Central memory CD8-positive, alpha-beta T cell (primary cell): Measurements from ENCODE around the gene SLC18A3.

ENCODE experiments used
- ATAC-seq: fragments of 150-1000 bp; cut with Tn5 transposase; replicated peaks from 2 replicates; pipeline ENCODE4 v1.10.0; 2022; ENCODE audit warnings: mild to moderate bottlenecking, moderate FRiP score, moderate number of reproducible peaks; ENCODE audit not compliant: poor library complexity, severe bottlenecking; ENCODE audit errors: extremely low read depth
- DNase-seq, 2 donors: peaks; one replicate each; pipeline ENCODE4 v3.0.0; 2021; ENCODE audit warnings: low spot score in 2 of 2
- H3K27ac Mint-ChIP-seq: one replicate; pipeline ENCODE4 v1.8.0; 2022; ENCODE audit warnings: low read depth, mild to moderate bottlenecking, moderate library complexity, mixed read lengths
- H3K27me3 Mint-ChIP-seq: one replicate; pipeline ENCODE4 v1.8.0; 2022; ENCODE audit warnings: mixed read lengths
- H3K36me3 Mint-ChIP-seq: one replicate; pipeline ENCODE4 v1.8.0; 2022; ENCODE audit warnings: mild to moderate bottlenecking, moderate library complexity, mixed read lengths; ENCODE audit not compliant: insufficient read depth
- H3K4me1 Mint-ChIP-seq: one replicate; pipeline ENCODE4 v1.8.0; 2022; ENCODE audit warnings: mixed read lengths
- H3K4me3 Mint-ChIP-seq: one replicate; pipeline ENCODE4 v1.8.0; 2022; ENCODE audit warnings: mild to moderate bottlenecking, moderate library complexity, mixed read lengths
- H3K9me3 Mint-ChIP-seq: one replicate; pipeline ENCODE4 v1.8.0; 2022; ENCODE audit warnings: mixed read lengths

The SLC18A3 gene

DNA sequence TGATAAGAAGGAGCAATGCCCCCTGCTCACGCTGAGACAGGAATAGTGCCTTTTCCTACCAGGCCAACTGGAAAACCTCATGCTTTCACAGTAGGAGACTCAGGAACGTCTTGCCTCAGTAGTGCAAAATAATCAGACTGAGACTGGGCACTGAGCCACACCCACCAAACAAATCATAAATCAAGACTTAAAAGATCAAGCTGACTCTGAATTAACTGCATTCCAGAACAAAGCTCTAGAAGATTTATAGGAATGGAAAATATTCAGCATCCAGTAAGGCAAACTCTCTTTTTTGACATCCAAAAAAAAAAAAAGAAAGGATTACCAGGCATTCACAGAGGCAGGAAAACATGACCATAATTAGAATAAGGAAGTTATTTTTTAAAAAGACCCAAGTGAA is 30.5 kb upstream of the SLC18A3 start:
- no peak for ATAC-seq
- DNase-seq, result no peak
- Mint-ChIP-seq H3K36me3 (no peaks in the 10 kb centered on the region), H3K4me3 (no peak overlapping the region), H3K9me3 (no peaks in the 10 kb centered on the region), H3K27me3 (peaks cover 41% of the 10 kb centered on the region), H3K4me1 (no peaks in the 10 kb centered on the region), H3K27ac (no peak overlapping the region)

DNA sequence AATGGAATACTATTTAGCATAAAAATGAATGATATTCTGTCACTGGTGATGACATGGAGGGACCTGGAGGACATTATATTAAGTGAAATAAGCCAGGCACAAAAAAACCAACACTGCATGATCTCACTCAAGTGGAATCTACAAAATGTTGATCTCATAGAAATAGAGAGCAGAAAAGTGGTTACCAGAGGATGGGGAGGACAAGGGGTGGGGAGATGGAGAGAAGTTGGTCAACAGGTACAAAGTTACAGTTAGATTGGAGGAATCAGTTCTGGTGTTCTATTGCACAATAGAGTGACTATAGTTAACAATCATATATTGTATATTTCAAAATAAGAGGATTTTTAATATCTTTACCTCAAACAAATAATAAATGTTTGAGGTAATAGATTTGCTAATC is 24.7 kb upstream of the SLC18A3 start:
- no peaks in the 10 kb centered on the region for H3K36me3 Mint-ChIP-seq
- H3K4me1 Mint-ChIP-seq, result no peaks in the 10 kb centered on the region
- peaks cover 55% of the 10 kb centered on the region for H3K27me3 Mint-ChIP-seq
- ATAC-seq (no peak), DNase-seq (no peak)
- H3K27ac Mint-ChIP-seq, result no peak overlapping the region
- H3K9me3 Mint-ChIP-seq, result no peaks in the 10 kb centered on the region
- no peak overlapping the region for H3K4me3 Mint-ChIP-seq

DNA sequence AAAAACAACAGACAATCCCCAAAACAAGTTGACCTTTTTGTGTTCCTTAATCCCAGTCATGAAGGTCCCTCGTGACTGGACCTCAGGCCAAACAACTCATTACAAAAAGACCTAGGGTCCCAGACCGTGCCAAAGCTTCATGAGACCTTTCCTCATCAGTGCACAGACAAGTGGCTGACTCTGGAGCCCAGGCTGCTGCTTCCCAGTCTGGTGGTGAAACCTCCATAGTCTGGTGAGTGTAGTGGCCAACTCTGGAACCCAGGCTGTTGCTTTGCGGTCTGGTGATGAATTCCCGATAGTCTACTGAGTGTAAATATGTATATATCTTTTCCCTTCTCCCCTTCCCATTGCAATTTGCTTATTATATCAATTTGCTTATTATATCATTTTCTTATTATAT is 22.1 kb upstream of the SLC18A3 start:
- Mint-ChIP-seq H3K27ac (no peak overlapping the region), H3K4me3 (no peak overlapping the region)
- no peak for ATAC-seq

DNA sequence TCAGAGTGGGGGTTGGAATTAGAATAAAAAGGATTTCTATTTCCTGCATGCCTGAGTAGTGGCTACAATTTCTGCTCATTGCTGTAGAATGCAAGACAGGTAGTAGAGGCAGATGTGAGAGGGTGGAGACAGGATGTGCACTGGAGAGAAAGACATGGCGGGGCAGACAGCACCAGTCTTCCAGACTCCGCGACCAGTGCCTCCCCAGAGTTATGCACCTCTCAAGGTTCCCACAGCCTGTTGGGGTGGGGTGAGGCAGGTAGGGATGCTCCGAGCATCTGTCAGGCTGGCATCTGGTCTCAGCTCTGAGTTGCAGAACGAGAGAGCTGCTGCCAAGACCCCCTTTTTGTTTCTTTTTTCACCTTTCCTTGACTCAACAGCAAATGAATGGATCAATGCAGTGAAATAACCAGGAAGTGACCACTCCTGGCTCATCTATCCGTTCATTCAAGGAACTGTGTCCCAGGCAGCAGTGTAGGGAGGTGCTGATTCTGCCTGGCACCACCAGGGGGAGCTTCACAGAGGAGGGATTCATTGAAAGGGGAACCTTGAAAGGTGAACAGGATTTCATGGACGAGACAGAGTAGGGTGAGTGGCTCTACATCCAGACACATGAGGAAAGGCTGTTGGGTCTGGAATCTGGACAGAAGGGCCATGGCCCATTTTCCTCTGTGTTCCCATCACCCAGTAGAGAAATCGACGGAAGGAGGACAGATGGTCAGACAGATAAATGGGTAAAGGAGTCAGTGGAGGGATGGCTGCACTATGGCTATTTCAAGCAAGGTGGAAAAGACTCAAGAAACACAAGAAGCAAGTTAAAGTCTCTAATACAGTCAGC is 17.2 kb upstream of the SLC18A3 start:
- Mint-ChIP-seq H3K27me3 (peaks cover 47% of the 10 kb centered on the region), H3K27ac (no peak overlapping the region), H3K4me3 (no peak overlapping the region), H3K36me3 (no peaks in the 10 kb centered on the region), H3K4me1 (peaks cover 8% of the 10 kb centered on the region), H3K9me3 (no peaks in the 10 kb centered on the region)
- ATAC-seq, result peak; percentile 52
- peak; percentile 26 to 29 for DNase-seq

More for the DNA sequence above, 22.1 kb upstream of the SLC18A3 start:
- peaks cover 64% of the 10 kb centered on the region for H3K27me3 Mint-ChIP-seq
- DNase-seq, result no peak
- H3K36me3 Mint-ChIP-seq, result no peaks in the 10 kb centered on the region
- peaks cover 4% of the 10 kb centered on the region for H3K4me1 Mint-ChIP-seq
- H3K9me3 Mint-ChIP-seq, result no peaks in the 10 kb centered on the region

DNA sequence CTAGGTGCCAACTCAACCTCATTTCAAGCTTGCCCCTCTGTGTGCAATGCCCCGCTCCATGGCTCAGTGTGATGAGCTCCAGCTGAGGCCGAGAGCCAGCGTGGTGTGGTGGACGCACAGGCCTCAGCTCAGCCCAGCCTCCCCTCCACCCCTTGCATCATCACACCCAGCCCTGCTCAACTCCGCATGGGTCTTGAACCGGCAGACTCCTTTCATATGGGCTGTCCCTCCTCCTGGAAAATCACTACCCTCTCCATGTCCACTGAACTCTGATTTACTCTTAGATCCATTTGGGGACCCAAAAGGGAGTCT is 16.6 kb upstream of the SLC18A3 start:
- ATAC-seq, result no peak
- peaks cover 51% of the 10 kb centered on the region for H3K27me3 Mint-ChIP-seq
- no peak overlapping the region for H3K27ac Mint-ChIP-seq
- no peak for DNase-seq
- no peaks in the 10 kb centered on the region for H3K36me3 Mint-ChIP-seq
- no peak overlapping the region for H3K4me3 Mint-ChIP-seq
- H3K4me1 Mint-ChIP-seq, result peaks cover 8% of the 10 kb centered on the region
- H3K9me3 Mint-ChIP-seq, result no peaks in the 10 kb centered on the region

DNA sequence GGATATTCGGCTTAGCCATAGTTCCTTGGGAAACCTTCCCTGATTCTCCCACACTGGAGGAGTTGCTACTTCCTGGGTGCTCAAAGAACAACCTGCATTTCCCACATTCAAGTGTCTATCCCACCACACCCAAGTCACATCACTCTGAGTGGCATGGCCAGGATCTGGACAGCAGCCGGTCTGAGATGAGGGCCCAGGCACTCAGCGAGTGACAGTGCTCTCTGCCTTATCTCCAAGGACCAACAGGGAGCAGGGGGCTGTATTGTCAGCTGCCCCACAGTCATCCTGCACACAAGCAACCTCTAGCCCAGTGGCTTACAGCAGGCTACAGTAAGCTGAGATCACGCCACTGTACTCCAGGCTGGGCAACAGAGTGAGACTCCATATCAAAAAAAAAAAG is 16.1 kb upstream of the SLC18A3 start:
- no peak overlapping the region for H3K27ac Mint-ChIP-seq
- DNase-seq (no peak), ATAC-seq (no peak)
- peaks cover 8% of the 10 kb centered on the region for H3K4me1 Mint-ChIP-seq
- H3K4me3 Mint-ChIP-seq, result no peak overlapping the region
- H3K9me3 Mint-ChIP-seq, result no peaks in the 10 kb centered on the region
- H3K27me3 Mint-ChIP-seq, result peaks cover 54% of the 10 kb centered on the region
- H3K36me3 Mint-ChIP-seq, result no peaks in the 10 kb centered on the region

DNA sequence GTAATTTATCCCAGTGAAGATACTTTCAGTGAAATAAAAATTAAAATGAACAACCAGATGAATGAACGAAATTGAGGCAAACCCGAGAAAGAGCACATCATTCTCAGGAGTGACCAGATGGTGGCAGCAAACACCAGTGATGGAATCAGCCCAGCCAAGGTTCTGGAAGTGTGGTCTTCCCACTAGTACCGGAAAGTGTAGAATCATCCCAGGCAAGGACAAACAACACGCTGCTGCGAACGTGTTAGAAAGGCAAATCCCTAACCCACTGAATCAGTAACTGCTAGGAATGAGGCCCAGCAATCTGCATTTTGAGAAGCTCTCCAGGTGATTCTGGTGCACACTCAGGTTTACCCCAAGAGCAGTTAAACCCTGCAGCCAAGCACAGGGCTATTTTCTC is 15.5 kb upstream of the SLC18A3 start:
- peaks cover 8% of the 10 kb centered on the region for H3K4me1 Mint-ChIP-seq
- H3K36me3 Mint-ChIP-seq, result no peaks in the 10 kb centered on the region
- DNase-seq (no peak), ATAC-seq (no peak)
- no peaks in the 10 kb centered on the region for H3K9me3 Mint-ChIP-seq
- no peak overlapping the region for H3K27ac Mint-ChIP-seq
- peaks cover 52% of the 10 kb centered on the region for H3K27me3 Mint-ChIP-seq
- no peak overlapping the region for H3K4me3 Mint-ChIP-seq

DNA sequence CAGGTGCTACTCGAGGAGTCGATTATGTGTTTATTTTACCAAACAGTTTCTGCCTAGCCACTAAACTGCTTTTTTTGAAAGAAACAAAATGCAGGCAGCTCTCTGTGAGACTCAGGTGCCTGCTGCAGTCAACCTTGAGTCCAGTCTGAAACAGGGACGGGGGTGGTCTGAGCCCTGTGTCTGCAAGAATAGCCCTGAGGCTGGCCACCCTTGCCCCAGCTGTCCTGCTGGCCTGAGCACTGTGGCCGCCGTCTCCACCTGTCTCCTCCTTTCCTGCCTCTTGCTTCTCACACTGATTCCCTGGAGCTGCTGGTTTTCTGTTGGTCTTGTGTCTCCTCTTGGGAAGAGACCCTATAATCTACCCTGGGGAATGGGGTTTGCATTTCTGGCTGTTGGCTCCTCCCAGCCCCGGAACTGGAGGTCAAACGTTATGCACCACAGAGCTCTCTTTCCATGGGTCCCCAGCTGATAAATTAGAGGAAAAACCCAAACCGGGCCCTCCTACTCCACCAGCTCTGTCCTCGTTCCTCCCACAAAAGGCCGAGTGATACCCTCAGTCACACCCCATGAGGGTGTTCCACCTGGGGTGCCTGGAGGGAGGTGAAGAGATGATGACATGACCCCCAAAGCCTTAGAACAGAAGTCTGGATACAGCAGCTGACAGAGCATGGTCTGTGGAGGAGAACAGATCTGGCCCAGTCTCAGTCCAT is 15.0 kb upstream of the SLC18A3 start:
- H3K4me3 Mint-ChIP-seq, result no peak overlapping the region
- ATAC-seq, result no peak
- H3K27ac Mint-ChIP-seq, result no peak overlapping the region
- H3K36me3 Mint-ChIP-seq, result no peaks in the 10 kb centered on the region
- peaks cover 8% of the 10 kb centered on the region for H3K4me1 Mint-ChIP-seq
- no peaks in the 10 kb centered on the region for H3K9me3 Mint-ChIP-seq
- DNase-seq, result no peak
- peaks cover 52% of the 10 kb centered on the region for H3K27me3 Mint-ChIP-seq

DNA sequence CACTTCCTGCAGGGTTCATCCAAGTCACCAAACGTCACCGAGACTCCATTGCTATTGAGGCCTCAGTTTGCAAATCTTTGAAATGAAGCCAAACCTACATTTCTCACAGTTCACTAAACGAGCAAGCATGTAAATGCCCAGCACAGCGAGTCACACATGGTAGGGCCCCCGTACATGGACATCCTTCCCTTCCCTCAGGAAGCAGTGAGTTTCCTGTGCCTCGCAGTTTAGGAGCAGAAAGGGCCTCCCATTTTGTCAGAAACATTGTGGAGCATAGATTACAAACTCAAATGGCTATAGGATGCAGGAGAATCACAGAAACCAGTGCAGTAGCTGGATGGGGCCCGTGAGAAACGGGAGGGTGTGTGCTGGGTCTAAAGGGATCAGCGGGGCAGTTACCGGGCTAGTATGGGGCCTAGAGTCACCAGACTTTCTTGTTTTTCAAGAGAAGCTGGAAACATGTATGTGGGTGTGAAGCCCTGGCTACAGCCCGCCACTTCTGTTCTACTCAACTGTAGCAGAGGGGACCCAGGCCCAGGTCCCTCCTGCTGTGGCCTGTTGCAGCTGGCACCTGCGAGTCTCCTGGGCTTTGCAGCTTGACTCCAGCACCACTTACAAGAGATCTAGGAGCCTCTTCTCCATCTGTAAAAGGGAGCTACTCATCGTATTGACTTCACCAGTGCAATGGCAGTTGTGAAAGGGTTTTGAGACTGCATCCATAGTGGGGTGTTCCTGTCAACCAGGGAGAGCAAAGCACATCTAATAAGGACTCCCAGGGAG is 14.2 kb upstream of the SLC18A3 start:
- no peaks in the 10 kb centered on the region for H3K36me3 Mint-ChIP-seq
- ATAC-seq, result no peak
- no peaks in the 10 kb centered on the region for H3K9me3 Mint-ChIP-seq
- H3K4me1 Mint-ChIP-seq, result peaks cover 8% of the 10 kb centered on the region
- H3K4me3 Mint-ChIP-seq, result no peak overlapping the region
- H3K27me3 Mint-ChIP-seq, result peaks cover 53% of the 10 kb centered on the region
- no peak overlapping the region for H3K27ac Mint-ChIP-seq
- DNase-seq, result no peak

DNA sequence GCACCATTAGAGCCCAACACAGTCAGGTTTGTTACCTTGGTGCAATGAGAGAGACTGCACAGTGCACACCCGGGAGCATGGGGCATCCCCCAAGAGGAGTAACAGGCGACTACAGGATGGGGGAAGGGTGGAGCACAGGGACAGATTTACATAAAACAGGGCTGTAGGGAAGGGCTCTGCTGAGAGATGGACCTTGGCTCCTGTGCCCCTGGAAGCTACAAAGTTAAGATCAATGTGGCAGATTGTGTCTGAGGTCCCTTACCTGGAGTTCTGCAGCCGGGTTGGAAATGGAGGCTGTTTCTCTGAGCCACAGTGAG is 13.7 kb upstream of the SLC18A3 start:
- Mint-ChIP-seq H3K36me3 (no peaks in the 10 kb centered on the region), H3K27ac (no peak overlapping the region)
- peak in 1 of 2 donors; percentile 1 for DNase-seq

DNA sequence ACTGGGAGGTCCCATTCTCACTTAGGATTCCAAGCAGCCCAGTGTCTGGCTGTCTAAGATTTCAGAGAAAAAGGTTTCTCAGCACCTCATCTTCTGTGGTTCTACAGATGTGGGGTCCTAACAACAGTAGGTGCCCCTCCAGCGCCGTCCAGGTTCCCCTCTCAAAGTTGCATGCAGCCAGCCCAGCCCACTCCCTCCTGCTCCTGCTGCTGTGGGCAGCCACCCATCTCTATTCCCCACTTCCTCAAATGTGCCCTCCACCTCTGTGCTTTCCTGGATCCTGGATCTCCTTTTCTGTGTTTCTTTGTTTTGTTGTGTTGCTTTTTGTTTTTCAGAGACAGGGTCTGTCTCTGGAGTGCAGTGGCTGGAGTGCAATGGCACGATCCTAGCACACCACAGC is 13.3 kb upstream of the SLC18A3 start:
- Mint-ChIP-seq H3K9me3 (no peaks in the 10 kb centered on the region), H3K36me3 (no peaks in the 10 kb centered on the region), H3K4me3 (no peak overlapping the region), H3K27me3 (peaks cover 53% of the 10 kb centered on the region), H3K27ac (no peak overlapping the region), H3K4me1 (peaks cover 8% of the 10 kb centered on the region)
- DNase-seq (no peak), ATAC-seq (no peak)

More for the DNA sequence above, 13.7 kb upstream of the SLC18A3 start:
- no peak for ATAC-seq
- H3K4me3 Mint-ChIP-seq, result no peak overlapping the region
- H3K4me1 Mint-ChIP-seq, result peaks cover 8% of the 10 kb centered on the region
- no peaks in the 10 kb centered on the region for H3K9me3 Mint-ChIP-seq
- peaks cover 53% of the 10 kb centered on the region for H3K27me3 Mint-ChIP-seq

DNA sequence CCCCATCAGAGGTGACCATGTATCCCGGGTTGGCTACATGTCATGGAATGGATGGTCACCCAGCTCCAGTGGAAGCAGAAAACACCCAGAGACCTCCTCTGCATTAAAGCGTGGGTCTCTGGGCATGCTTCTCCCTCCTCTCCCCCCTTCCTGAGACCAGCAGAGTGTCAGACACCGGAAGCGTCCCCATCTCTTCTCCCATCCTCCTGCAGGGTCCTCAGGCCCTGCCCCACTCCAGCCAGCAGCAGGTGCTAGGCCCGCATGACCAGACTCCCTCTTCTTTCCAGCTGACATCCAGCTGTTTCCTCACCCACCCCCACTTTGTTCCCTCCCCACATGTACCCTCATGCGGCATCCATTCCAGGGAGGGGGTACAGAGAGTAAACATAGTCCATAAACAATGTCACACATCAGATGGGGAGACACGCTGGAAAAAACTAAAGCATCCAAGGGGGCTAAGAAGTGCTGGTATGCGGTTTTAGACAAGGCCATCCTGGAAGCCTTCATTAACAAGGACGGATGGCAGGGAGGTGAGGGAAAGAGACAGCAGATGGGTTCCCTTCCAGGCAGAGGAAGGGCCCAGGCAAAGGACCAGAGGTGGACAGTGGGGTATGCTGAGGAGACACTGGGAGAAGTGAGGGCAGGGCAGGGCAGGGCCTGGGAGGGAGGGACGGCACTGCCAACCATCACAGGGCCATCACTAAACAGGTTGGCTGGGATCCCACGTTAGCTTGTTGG is 12.5 kb upstream of the SLC18A3 start:
- H3K4me3 Mint-ChIP-seq, result no peak overlapping the region
- no peaks in the 10 kb centered on the region for H3K36me3 Mint-ChIP-seq
- ATAC-seq, result no peak
- no peak overlapping the region for H3K27ac Mint-ChIP-seq
- peaks cover 53% of the 10 kb centered on the region for H3K27me3 Mint-ChIP-seq
- peaks cover 8% of the 10 kb centered on the region for H3K4me1 Mint-ChIP-seq
- no peaks in the 10 kb centered on the region for H3K9me3 Mint-ChIP-seq
- DNase-seq, result no peak
